ENCODE data around the gene CDKAL1.
"Not testable (repeated sequence)": the region's sequence is repeated elsewhere in the genome, so short reads cannot be mapped to it uniquely, and the experiment has no call there.

CDKAL1 gene

DNA sequence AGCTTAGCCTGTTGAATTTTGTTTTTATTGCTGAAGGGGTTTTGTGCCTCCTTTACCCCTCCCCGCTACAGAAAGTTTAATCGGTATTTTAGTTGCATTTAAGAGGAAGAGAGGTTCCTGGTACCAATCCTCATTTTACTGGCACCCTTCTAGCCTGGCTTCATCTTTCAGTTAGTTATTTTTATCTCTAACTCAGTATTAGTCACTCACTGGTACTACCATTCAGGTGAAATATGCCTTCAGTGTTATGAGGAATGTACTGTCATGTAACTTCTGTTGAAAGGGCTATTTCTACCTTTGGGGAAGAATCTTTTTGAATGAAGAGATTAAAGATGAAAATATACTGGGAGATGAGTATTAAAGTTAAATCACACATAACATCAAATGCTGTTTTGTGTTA, 211.8 kb downstream of the CDKAL1 start:
- DNase-seq (ENCODE audit: low spot score) = no peak

DNA sequence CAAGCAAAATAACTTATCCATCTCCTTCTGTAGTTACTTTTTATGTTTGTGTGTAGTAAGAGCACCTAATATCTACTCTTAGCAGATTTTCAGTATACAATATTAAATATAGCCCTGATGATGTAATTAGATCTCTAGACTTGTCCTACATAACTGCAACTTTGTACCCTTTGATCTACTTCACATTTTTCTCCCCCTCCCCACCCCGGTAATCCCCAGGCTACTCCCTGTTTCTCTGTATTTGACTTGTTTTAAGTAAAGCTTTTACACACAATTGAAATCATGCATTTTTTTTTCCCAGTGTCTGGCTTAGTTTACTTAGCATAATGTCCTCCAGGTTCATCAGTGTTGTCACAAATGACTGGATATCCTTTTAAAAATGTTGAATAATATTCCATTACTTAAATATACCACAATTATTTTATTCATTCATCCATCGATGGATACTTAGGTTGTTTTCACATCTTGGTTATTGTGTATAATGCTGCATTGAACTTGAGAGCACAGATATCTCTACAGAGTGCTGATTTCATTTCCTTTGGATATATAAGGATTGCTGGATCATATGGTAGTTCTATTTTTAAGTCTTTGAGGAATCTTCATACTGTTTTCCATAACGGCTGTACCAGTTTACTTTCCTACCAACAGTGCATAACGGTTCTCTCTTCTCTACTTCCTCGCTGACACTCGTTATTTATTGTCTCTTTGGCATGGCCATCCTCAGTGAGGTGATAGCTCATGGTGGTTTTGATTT, 212.7 kb downstream of the CDKAL1 start:
- no peak for DNase-seq (ENCODE audit: low spot score)

DNA sequence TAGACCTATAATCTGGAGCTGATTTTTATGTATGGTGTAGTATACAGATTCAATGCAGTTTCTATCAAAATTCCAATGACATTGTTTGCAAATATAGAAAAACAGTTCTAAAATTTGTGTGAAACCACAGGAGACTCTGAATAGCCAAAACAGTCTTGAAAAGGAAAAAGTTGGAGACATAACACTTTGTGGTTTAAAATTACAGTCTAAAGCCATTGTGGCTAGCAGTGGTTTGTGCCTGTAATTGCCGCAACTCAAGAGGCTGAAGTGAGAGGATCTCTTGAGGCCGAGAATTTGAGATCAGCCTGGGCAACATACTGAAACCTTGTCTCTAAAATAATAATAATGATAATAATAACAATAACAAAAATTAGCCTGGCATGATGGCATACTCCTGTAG, 213.7 kb downstream of the CDKAL1 start:
- no peak for DNase-seq (ENCODE audit: low spot score)

DNA sequence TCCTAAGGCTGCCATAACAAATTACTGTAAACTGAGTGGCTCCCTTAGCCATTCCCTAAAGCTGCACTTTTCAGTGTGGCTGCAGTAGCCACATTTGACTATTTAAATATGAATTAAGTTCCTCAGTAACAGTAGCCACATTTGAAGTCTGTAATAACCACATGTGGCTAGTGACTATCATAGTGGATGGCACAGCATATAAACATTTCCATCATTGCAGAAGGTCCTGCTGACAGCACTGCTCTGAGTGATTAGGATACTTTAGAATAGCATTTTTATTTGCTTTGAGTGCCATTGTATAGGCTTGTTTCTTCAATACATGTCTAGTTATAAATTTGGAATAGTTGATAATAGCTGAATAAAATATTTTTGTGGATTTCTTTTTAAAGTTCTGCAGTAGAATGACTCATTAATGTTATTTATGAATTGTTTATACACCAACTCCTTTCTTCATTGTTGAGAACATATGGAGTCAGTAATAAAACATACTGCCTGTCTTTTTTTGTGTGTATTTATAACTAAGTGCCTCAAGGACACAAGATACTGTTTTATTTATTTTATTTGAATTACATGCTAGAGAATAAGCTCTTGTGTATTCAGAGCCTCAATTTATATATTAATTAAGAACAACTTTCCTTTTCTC, 217.2 kb downstream of the CDKAL1 start:
- no peak for DNase-seq (ENCODE audit: low spot score)

DNA sequence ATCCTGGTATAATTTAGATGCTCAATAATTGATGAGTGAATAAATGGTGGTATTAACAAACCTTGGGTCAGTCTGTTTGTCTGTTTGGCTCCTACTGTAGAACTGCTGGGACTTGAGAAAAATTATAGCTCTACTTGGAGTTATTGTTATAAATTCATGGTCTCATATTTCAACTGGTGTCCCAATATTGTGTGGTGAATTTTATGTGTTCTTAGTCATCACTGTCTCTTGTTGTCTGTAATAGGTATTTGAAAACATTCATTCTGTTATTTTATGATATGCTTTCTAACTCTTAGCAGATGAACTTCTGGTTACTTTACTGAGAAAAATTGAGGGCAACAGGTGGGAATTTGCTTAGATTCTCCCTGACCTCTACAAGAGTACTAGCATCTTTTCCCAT, 221.4 kb downstream of the CDKAL1 start:
- no peak for DNase-seq (ENCODE audit: low spot score)

DNA sequence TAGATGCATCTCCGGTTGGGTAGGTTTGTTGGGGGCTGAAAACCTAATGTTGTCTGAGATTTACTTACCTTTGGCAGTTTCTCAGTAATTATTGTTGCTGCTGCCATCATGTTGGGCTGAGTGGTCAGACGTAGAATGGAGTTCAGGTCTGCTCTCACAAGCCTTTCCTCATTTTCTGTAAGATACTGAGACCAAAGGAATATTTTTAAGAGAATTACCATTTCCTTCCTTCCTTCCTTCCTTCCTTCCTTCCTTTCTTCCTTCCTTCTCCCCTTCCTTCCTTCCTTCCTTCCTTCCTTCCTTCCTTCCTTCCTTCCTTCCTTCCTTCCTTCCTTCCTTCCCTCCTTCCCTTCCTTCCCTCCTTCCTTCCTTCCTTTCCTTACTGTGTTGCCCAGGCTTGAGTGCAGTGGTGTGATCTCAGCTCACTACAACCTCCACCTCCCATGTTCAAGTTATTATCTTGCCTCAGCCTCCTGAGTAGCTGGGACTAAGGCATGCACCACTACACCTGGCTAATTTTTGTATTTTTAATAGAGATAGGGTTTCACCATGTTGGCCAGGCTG, 222.4 kb downstream of the CDKAL1 start:
- not testable (repeated sequence) for DNase-seq (ENCODE audit: low spot score)

DNA sequence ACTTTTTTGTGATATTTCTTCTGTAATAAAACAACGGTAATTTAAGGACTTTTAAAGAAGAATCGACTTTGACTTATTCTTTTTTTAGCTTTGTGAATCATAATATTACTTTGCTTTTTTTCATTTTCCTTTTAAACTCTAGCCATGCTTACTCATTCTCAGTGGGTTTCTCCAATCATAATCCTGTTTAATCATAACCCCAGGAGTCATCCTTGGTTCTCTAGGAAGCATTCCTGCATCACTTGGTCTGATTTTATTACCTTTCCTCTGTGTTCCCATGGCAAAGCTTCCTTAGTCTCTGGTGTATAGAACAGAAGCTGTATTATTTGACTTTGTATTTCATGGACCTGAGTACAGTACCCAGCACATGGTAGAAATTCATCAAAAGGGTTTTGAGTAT, 223.5 kb downstream of the CDKAL1 start:
- no peak for DNase-seq (ENCODE audit: low spot score)

DNA sequence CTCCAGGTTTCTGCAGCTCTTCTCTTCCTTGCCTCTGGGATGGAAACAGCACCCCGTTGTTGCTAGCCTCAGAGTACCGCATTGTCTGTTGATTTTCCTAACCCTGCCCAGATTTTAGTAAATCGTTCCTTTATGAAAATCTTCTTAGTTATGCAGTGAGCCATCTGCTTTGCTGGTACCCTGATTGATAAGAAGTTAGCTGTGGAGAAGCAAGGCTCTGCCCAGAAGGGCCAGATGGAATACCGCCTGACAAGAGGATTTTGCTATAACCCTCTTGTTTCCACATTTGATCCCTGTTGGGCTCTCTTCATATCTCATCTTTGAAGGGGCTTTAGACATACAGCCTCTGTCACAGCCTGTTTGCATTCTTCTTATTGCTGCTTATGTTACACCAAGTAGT, 229.0 kb downstream of the CDKAL1 start:
- DNase-seq (ENCODE audit: low spot score) = no peak

DNA sequence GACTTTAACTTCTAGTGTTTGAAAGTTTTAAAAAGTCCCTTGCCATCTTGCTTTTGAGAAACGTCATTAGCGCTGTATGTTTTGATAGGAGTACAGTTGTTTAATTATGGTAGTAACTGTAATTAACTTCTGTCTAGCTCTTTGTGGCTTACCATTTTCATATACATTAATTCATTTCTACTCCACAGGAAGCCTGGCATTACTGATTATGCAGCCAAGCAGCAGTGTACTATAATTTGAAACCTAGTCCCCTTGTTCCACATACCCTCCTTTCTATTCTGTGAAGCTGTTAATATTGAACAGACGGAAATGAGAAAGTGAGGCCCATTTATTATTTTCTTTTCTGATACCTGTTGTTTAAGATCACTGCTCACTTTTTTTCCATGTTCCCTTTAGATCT, 235.4 kb downstream of the CDKAL1 start:
- DNase-seq (ENCODE audit: low spot score) = no peak

DNA sequence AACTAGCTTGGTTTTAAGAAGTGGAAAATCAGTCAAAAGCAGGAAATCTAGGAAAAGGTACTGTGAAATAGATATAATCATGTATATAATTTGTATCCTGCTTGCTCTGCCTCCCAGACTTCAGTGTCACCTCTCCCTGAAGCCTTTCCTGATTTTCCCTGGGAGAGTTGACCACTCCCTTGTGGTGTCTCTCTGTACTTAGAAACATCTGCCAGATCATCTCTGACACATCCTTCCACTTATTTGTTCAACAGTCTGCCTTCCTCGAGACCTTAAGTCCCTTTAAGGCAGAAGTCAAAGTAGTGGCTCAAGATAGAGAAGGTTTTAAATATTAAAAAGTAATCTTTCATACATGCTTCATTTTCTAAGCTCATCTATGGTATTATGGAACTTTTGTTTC, 236.5 kb downstream of the CDKAL1 start:
- DNase-seq (ENCODE audit: low spot score) = no peak

DNA sequence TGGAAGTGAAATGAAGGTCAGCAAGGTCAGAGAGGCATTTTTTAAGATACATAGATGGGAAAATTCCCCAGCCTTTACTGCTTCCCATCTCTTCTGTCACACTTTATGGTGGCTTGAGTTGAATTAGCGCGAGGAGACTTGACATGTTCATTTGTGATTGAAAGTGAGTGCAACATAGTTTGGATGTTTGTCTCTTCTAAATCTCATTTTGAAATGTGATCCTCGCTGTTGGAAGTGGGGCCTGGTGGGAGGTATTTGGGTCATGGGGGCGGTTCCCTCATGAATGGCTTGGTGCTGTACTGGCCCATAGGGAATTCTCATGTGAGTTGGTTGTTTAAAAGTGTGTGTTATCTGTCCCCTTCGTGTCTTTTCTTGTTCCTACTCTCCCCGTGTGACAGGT, 237.2 kb downstream of the CDKAL1 start:
- DNase-seq (ENCODE audit: low spot score) = no peak

DNA sequence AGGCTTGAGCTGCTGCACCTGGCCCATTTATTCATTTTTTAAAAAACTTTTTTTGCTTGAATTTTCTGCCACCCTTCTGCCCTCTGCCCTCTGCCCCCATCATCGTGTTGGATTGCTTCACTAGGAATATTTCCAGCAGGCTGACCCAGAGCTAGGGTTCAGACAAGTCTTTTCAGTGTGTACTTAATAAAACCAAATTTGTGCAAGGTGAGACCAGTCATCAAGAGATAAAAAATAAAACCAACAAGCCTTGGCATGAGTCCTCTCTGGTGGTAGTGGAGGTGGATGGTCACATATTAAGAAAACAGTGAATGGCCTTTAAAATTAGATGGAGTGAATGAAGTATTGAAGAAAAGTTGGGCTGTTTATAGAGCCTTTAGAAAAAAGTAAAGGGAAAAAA, 239.6 kb downstream of the CDKAL1 start:
- no peak for DNase-seq (ENCODE audit: low spot score)

DNA sequence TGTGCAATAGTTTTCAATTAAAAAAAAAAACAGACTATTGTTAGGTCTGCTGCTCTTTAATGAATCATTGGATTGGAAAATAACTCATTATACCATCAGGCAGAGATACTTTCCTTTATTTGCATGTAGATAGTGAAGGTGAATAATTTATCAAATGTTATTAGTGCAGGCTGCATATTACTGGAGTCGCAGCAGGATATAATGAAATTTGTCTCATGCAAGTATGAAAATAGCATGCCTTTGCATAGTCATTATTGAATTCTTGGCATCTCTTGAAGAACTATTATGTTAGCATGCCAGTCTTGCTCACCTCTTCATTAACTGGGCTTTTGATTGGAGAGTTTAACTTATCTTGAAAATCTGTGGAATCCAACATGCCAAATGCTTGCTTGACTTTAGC, 241.7 kb downstream of the CDKAL1 start:
- DNase-seq (ENCODE audit: low spot score) = no peak

DNA sequence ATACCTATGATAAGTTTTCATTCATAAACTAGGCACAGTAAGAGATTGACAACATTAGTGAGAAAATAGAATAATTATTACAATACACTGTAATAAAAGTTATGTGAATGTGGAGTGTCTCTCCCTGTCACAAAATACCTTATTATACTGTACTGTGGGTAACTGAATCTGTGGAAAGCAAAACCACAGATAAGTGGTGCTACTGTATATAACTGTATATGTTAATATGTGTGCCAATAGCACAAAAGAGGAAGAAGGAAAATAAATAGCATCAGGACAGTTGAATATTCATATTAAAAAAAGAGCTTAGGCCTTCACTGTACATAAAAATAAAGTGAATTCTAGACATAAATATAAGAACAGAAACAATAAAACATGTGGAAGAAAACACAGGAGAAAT, 243.5 kb downstream of the CDKAL1 start:
- DNase-seq (ENCODE audit: low spot score) = no peak

DNA sequence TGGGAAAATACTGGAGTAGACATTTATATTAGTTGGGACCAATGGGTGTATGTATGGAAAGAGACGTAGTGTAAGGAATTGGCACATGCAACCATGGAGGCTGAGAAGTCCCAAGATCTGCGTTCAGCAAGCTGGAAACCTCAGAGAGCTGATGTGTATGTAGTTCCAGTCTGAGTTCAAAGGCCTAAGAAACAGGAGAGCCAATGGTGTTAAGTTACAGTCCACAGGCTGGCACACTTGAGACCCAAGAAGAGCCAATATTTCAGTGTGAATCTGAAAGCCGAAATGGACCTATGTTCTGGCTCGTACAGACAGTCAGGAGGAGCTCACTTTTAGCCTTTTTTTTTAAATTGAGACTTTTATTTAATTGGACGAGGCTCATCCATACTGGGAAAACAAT, 244.2 kb downstream of the CDKAL1 start:
- no peak for DNase-seq (ENCODE audit: low spot score)

DNA sequence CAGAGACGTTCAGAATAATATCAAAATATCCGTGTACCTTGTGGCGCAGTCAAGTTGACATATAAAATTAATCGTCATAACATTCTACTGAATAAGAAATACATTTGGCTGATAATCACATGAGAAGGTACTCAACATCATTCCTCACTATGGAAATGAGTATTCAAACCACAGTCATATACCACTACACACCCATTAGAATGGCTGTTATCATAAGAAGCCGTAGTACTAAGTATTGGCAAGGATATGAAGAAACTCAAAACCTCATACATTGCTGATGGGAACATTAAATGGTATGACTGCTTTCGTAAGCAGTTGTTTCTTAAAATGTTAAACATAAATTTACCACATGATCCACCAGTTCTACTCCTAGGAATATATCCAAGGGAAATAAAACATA, 244.7 kb downstream of the CDKAL1 start:
- DNase-seq (ENCODE audit: low spot score) = no peak

DNA sequence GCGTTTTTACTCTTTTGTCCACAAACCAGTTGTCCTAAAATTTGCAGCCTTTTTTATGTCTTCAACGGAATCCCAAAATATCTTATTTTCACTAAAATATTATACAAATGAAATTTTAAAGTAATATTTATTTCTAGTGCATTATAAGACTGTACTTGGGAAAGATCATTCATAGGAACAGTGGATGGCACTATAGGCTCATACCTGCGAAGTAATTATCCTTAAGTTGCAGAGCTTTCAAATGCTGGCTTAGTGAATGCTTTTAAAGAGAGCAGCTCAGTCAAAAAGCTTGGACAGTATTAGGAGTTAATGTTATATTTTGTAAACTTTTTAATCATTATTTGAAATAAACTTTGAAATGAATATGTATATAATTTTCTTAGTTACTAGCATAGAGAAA, 254.9 kb downstream of the CDKAL1 start:
- no peak for DNase-seq (ENCODE audit: low spot score)

DNA sequence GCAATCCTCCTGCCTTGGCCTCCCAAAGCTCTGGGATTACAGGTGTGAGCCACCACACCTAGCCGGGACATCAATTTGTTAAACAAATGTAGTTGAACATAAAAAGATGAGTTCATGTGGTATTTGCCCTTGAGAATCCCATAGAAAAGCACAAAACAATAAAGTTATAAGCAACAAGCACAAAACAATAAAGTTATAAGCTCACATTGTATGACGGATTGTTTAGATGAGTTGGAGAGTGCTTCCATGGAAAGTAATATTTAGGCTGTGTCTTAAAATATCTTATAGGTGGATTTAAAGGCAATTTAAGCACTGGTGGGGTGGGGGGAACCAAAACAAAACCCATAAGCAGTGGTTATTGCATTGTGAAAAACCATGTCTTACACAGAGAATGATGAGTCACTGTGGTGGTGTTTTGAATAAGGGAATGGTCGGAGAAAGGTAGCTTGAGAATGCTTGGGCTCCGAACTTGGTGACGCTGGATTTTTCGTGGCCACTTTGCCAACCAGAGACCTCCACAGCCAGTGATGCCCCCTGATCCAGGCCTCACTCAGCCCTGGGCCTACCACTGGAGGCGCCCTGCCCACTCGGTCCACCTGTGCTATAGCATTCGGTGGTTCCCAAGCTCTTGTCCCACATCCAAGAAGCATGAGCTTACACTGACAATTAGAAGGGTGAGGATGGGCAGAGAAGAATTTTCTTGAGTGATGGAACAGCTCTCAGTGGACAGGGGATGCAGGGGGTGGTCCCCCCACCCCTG, 256.0 kb downstream of the CDKAL1 start:
- DNase-seq (ENCODE audit: low spot score) = no peak

DNA sequence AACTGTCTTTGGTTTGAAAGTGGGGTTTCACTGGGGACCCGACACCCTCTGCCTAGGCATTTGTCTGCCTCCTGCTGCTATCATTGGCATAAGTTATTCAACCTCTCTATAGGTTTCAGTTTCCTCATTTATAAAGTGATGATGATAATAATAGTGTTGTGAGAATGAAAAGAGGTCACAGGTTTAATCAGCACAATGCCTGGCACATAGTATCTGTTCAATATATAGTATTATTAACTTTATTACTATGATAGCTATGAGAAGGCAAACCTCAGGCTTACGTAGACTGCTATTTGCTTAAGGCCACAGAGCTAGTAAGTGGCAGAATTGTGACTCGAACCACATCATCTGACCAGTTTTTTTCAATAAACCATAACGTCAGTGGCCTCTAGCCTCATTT, 256.8 kb downstream of the CDKAL1 start:
- no peak for DNase-seq (ENCODE audit: low spot score)

DNA sequence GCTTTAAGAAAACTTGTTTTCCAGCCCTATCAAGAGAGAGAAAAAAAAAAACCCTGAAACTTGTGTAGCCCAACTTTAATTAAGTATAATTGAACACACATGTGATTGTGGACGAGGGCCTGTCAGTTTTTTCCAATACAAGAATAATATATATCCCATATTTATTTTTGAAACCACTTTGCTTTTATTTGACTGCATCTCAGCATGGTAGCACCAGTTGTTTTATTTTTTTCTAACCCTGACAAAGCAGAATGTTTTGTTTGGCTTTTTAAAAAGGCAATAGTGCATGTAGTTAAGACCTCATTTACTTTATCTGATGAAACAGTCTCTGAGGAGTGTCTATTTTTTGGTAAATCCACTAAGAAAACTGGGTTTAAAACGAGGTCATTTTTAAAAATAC, 257.7 kb downstream of the CDKAL1 start:
- DNase-seq (ENCODE audit: low spot score) = no peak

DNA sequence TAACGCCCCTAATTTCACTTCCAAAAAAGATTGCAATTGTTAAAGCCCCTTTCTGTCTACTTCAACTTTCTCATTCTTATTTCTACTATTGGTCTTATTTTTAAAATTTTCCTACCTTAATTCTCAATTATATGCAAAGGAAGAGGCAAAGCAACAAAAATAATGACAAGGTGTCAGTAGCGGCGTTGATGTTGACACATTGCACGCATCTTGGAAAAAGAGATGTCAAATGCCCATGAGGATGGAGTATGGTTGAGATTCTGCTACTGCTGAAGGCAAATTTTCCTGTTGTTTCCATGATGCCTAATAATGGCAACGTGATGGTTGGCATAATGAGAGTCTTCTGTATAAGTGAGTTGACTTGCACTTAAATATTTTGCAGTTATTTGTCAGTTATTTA, 258.9 kb downstream of the CDKAL1 start:
- no peak for DNase-seq (ENCODE audit: low spot score)

DNA sequence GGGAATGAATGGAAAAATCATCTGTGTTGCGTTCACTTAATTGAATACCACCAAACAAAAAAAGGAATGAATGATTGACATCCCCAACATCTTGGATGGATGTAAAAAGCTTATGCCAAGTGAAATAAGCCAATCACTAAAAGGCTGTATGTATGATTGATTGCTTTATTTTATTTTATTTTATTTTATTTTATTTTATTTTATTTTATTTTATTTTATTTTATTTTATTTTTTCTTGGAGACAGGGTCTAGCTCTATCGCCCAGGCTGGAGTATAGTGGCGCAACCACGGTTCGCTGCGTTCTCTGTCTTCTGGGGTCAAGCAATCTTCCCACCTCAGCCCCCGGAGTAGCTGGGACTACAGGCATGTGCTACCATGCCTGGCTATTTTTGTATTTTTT, 263.3 kb downstream of the CDKAL1 start:
- no peak for DNase-seq (ENCODE audit: low spot score)

DNA sequence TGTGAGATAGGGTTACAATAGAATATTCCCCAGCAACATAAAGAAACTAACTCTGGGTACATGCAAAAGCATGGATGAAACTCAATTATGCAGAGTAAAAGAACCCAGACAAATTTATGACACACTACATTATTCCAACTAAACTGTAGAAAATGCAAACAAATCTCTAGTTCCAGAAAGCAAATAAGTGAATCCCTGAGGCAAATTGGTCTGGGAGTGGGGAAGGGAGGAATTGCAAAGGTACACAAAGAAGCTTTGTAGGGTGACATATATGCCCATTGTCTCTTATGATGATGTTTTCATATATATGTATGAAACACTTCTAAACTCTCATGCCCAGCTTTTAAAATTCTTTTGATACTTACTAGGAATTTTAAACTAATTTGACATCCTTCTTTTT, 266.0 kb downstream of the CDKAL1 start:
- no peak for DNase-seq (ENCODE audit: low spot score)

All from hematopoietic multipotent progenitor cell treated with erythropoietin and hydrocortisone succinate and interleukin-3 and kit ligand, for 17 days (in vitro differentiated cells).